SHP77 (cell line): ENCODE measurements around the gene KL.

Experiments used
- DNase-seq, 2 experiments: peaks; one replicate each; lab custom pipeline; 2025; lab: John Stamatoyannopoulos, UW

Gene KL

DNA sequence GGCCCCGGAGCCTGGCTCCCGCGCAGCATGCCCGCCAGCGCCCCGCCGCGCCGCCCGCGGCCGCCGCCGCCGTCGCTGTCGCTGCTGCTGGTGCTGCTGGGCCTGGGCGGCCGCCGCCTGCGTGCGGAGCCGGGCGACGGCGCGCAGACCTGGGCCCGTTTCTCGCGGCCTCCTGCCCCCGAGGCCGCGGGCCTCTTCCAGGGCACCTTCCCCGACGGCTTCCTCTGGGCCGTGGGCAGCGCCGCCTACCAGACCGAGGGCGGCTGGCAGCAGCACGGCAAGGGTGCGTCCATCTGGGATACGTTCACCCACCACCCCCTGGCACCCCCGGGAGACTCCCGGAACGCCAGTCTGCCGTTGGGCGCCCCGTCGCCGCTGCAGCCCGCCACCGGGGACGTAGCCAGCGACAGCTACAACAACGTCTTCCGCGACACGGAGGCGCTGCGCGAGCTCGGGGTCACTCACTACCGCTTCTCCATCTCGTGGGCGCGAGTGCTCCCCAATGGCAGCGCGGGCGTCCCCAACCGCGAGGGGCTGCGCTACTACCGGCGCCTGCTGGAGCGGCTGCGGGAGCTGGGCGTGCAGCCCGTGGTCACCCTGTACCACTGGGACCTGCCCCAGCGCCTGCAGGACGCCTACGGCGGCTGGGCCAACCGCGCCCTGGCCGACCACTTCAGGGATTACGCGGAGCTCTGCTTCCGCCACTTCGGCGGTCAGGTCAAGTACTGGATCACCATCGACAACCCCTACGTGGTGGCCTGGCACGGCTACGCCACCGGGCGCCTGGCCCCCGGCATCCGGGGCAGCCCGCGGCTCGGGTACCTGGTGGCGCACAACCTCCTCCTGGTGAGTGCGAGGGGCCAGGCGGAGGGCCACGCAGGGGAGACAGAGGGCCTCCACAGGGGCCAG is at the start of gene KL:
Gene KL (plus strand): TSS at position 10 of the 909 bp plus-strand sequence. CDS start 18 bp downstream, at position 28.
- DNase-seq, result no peak

DNA sequence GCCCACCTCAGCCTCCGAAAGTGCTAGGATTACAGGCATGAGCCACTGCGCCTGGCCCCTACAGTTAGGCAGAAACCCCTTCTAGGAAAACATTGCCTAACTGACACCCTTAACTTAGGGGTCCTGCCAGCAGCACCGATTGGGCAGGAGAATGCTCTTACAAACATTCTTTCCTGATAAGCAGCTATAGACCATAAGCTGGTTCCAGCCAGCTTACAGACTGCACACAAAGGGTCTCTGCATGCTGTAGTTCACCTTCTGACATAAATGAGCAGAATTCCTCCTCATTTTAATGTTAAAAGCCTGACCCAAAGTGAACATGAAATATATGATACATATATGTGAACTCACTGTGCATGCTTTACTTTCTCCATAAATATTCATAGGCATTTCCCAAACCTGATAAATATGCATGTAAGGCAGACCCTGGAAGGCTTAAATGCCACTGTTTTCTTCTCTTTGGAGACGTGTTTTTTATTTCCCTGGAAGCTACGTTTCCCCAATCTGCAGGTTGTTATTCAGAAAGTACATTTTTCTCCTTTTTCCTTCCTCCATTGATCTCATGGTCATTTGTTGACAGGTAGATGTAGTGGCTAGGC is 48.5 kb upstream of the KL start:
- no peak for DNase-seq

DNA sequence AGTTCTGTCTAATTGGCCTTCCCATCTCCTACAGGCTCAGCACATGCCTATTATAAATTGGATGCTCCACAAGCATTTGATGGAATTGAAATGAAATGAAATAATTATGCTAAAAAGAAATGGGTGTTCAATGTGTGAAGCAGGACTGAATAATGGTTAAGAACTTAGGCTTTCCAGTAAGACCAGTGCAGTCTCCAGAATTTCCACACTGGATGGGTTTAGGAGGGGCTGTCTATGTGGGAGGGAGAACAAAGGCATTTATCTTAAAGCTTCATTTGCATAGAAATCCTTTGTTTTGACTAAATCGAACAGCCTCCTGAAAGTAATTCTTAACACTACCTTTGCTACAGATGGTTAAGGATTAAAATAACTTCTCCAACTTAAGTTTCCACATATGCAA is 47.9 kb upstream of the KL start:
- no peak for DNase-seq

DNA sequence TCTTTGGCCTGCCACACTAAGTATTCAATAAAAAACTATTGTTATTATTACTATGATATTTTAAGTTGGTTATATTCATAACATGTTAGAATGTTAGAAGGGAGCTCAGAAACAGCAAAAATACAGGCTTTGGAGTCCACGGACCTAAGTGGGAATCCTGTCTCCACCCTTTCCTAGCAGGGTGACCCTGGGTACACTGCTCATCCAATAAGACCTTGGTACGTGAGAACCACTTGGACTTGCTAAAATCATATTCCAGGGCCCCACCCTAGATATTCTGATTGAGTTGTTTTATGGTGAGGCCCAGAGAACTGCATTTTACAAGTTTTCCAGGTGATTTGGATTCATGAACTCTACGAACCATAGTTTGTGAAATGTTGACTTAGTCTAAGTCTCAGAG is 47.4 kb upstream of the KL start:
- no peak for DNase-seq

DNA sequence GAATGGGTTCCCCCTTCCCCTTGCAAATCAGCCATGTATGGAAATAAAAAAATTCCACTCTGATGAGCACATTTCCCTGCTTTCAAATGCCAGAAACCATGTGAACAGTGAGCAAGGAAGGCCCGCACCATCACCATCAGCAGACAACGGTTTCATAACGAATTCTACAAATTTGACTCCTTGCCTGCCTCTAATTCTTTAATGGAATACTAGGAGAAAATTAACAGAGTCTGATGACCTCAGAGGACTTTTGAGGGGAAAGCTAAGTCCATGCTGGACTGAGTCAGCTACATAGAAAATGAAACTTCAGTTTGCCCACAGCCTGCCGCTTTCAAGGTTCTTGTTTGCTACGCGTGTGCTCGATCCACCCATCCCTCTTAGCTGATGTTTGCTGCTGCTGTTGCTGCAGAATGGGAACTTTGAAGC is 46.7 kb upstream of the KL start:
- no peak for DNase-seq

DNA sequence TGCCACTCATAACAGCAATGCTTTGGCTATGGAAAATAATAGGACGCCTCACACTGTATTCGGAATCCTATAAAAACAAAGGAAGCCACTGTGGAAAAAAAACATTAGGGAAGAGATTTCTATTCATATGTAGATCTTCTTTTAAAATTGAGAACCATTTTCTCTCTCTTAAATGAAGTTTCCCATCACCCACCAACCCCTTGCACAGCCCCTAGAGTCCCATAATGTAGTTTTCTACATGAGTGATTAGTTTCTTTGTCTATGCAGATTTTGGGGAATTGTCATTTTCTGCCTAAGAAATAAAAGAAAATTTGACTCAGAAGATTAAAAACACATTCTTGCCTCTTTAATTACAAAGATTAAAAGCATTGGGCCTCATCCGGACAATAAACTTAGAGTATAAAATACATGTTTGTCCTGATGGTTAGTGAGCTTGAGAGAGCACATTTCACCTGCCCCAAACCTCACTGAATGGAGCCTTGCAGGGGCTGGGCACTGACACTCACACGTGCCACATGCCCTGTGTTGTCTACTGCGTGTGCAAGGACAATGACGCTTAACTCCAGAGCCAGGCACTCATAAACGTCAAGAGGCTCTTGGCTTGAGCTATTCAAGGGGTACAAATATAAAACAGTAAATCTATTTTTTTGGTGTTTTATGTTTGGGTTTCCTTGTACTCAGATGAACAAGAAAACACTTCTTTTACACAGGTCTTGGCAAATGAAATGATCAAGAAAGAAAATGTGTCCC is 40.0 kb upstream of the KL start:
- DNase-seq, result peak in 1 of 2 experiments; percentile 26

DNA sequence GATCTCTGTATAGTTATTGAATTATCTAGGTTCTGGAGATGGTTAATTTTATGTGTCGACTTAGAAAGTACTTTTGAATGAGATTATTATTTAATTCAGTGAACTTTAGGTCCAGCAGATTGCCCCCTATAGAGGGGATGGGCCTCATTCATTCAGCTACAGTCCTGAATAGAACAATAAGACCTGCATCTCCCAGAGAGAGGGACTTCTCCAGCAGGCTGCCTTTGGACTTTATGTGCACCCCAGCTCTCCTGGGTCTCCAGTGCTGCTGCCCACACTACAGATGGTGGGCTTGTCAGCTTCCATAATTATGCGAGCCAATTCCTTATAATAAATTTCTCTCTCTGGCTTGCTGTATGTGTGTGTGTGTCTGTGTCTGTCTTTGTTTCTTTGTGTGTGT is 39.3 kb upstream of the KL start:
- DNase-seq, result no peak

DNA sequence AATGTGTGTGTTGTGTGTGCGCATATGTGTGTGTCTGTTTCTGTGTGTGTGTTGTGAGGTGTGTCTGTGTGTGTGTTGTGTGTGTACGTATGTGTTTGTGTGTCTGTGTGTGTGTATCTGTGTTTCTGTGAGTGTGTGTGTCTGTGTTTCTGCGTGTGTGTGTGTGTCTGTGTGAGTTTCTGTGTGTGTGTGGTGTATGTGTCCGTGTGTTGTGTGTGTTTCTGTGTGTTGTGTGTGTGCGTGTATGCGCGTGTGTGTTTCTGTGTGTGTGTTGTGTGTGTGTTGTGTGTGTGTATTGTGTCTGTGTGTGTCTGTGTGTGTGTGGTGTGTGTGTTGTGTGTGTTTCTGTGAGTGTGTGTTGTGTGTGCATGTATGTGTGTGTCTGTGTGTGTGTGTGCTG is 38.9 kb upstream of the KL start:
- no peak for DNase-seq

DNA sequence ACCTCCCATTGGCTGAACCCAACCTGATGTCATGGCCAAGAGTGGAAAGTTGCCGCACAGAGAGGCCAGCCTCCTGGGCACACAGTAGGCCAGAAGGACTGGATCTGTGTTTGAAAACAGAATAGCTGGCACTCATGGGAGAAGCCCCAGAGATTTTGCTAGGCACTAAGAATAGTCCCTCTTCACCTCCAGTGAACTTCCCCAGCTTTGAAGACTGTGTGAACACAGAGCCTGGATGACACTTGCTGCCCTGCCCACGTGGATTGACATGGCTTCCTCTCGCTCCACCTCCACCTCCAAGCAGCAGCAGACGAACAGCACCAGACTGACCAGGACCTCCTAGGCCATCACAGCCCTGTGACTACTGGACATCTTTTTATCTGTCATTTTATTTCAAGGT is 37.9 kb upstream of the KL start:
- DNase-seq, result no peak

DNA sequence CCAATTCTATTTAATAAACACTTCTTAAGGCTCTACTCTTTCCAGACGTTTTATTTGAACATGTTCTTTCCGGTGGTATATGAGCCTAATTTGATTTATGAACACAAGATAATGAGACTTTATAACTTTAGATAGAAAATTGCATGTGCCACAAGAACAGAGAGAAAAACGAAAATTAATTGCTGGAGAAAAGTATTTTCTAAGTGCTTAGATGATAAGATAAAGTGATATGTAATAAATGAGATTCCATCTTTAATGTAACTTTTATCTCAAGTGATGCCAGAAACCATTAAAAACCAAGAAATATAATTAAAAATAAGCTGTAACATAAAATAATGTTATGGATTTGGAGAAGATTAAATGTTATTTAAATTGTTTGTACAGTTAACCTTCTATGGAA is 33.2 kb upstream of the KL start:
- DNase-seq, result no peak

DNA sequence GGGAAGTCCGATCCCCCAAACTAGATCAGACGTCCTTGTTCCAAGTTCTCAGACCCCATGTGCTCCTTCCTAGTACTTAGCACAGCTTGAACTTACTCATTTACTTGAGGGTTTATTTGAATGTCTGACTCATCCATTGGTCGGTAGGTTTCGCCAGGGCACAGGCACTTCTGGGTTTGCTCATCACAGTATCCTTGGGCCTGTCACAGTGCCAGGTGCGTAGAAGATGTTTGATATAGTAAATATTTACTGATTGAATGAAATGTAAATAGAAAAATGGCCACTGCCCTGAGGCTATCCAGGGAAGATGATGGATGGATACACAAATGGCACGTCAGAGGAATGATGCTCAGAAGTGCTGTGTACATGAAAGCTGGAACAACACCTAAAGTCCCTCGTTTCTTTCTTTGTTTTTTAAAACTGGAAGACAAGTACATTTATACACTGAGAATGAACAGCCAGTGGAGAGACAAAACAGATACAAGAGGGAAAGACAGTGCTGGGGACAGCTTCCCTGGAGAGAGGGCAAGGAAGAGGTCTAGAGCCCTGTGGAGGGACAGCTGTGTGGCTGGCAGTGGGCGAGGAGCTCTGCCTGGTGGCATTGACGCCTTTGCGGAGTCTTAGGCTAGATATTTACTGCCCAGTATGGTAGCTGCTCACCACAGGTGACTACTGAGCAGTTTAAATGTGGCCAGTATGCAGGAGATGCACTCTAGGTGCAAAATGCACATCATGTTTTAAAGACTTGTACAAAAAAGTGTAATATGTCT is 31.2 kb upstream of the KL start:
- peak; percentile 83 to 89 for DNase-seq

DNA sequence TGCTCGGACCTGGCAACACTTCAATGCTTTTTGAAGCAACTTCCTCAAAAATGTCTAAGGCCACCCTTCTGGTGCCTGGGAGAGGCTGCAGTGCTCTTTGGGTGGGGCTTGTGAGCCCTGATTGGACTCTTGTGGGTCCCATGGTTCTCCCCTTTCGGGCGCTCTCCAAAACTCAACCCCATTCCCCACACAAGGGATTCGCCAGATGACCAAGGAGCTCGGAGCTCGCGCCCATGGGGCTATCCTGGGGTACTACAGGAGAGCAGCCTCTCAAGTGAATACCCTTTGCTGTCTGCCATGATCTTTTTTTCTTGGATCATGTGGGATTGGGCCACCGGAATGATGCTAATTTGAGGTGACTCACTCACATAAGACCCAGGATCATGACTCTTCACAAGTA is 29.7 kb upstream of the KL start:
- no peak for DNase-seq

DNA sequence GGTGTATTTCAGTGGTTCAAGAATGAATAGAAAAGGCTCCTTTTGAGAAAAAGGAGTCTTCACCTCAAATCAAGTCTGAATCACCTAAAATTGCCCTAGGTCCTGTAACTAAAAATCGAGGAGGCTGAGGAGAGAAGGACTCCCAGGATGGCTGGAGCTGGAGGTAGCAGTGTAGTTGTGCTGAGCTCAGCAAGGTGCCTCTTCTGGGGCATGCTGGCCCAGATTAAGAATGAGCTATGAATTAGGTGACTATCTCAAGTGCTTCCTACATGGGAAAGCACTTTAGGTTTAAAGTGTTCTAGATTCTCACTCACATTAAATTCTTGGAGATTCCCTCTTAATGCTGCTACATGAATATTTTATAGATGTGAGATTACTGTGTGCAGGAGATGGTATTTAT is 28.8 kb upstream of the KL start:
- no peak for DNase-seq

DNA sequence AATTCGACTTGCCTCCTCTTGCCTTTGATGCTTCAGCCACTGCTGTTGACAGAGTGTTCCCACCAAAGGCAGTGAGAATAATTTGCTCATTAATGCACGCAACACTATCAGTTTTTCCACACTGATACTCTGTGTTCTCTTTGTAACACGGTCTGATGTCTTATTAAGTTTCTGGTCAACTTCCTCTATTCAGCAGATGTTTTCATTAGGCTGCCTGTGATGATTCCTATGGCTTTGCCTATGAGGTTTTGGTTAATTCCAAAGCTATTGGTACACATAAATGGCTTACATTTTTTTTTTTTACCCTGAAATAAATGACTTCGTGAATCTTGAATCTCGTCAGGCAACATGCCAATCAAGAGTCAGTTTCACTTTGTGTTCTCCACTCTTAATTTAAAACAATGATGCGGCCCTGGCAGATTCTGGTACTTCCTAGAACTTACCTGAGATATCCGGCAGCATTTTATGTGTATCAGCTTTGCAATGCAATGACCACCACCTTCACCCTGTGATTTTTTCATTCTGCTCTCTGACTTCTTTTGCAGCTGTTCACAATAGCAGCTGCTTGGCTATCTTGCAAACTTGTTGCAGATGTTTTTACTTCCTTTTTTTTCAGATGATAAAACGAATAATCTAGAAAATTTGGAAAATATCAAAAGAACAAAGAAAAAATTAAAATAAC is 27.5 kb upstream of the KL start:
- no peak for DNase-seq

DNA sequence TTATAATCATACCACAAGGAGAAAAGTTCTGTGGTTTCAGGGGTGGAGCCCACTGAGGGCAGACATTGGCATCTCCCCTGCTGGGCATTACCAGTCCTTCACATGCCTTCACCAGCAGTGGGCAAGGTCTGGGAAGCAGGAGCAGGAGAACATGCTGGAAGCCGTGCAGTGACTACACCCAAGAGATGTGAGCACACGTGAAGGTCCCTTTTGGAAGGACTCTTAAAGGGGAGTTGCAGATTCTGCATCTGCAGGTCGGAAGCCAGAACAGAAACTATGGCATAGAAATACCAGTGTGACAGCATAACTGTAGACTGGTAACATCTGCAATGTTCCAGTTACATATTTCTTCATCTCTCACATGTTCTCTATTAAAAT is 26.9 kb upstream of the KL start:
- DNase-seq, result no peak

DNA sequence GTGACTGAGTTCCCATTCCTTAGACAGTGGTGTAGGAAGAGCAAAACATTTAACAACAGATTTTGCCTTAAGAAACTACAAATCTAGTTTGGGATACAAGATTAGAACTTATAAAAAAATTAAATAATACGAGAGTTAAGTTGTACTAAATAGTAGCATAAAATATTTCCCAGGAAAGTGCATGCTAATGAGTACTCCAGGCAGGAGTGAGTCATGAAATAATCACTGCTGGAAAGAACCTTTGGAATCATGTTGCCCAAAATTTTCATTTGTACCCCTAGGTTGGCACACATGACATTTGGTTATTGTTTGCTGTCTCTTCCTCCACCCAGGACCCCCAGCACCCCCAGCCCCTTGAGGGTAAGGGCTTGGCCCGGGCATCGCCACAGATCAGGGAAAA is 26.3 kb upstream of the KL start:
- DNase-seq, result no peak

DNA sequence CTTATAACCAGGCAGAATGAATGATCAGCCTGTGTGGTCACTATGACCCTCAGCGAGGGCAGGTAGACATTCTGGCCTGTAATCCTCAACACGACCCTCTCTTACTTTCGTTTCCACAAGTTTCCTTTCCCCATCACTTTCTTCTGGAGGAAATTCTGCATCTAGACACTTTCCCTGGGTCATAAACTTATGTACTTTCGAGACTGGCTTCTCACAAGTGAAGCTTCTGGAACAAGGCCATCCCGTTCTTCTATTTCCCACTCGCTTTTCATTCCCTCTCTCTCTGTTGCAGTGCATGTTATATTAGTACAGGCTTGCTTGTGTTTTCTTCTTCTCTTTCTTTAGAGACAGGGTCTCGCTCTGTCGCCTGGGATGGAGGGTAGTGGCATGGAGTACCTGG is 23.1 kb upstream of the KL start:
- DNase-seq, result no peak

DNA sequence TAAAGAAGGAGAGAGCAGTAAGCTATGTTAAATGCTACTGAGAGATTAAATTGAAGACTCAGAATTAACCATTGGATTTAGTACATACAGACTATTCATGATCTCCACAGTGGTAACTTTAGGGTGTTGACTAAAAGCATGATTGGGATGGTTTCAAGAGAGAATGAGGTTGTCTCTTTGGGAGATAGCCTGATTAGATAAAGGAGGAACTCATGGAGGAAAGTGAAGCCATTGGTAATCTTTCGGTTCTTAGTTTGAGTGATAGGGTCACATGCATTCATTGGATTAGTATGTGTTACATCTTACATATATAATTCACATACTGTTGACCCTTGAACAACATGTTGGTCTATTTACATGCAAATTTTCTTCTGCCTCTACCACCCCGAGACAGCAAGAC is 18.8 kb upstream of the KL start:
- DNase-seq, result no peak

DNA sequence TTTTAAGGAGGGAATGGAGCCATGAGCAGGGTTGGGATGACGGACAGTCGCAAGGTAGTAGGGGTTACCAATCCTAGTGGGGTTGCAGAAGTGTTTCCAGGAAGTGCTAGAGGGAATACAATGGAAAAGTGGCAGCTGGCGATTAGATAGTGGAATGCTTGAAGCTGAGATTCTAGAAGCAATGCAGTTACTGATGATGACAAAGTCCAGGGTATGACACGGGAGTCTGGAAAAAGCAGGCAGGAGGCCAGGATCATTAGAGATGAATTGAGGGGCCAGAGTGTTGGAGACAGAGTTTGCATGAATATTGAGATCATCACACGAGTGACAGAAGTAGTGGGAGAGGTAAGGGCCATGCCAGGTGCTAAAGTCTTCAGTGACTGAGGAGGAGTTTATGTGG is 17.3 kb upstream of the KL start:
- no peak for DNase-seq

DNA sequence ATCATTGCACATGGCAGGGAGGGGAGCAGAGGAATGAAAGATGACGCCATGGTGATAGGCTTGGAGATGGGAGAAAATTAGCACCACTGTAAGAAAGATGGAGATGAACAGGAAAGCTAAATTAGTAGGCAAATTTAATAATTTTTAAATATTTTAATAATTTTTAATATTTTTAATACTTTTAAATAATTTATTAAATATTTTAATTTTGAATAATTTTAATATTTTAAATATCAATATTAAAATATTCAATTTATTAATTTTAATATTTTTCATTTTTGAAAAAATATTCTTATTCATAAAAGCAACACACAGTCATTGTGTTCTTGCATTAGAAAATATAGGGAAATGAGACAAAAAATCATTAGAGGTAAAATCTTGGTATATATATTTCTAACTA is 15.9 kb upstream of the KL start:
- no peak for DNase-seq

DNA sequence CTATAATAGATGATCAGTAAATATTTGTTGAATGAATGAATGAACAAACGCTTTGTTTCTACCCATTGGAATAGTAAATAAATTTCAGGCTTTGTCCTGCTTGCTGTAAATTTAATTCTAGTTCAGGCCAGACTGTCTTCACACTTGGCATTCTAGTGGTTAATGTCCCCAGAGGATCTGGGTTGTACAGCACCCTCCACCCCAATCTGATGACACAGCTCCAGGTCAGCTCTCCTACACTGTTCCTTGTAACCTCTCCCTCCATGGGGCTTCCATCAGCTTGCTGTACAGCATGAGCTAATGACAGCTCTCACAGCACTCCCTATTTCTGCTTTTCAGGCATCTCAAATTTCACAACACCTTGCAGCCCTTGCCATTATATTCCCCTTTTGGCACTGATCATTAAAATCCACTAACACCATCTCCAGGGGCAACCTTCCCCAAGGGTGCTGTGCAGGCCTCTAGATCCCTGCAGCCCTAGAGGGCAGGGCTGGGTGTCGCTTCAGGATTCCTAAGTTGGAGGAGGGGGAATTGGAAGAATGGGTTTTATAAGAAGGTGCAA is 12.7 kb upstream of the KL start:
- DNase-seq, result peak in 1 of 2 experiments; percentile 8
